ENCODE measurements around the gene ADGRF4.

- TF ChIP-seq CTCF (IDR thresholded peaks at IDR 0.05) (no peak), POLR2A (IDR thresholded peaks at IDR 0.05) (no peak), EP300 (IDR thresholded peaks at IDR 0.05) (no peak)
Observed at GRCh38 chr6:47654255-47654654, 44.1 kb upstream of the ADGRF4 start.
